ENCODE results near the gene PARP16.

PARP16 gene

GRCh38 chr15:65327651-65328393 lies 41.1 kb upstream of the PARP16 start:
- Histone ChIP-seq H3K4me1 (ENCODE audit: insufficient read depth, low read length) (peaks cover 9% of the 10 kb centered on the region; the same call in 1 of the 2 replicates), H3K9ac (ENCODE audit: low read depth, low read length) (no peak overlapping the region), H3K36me3 (ENCODE audit: insufficient read depth, low read length) (no peaks in the 10 kb centered on the region), H3K9me3 (ENCODE audit: control insufficient read depth, insufficient read depth, low read length) (no peaks in the 10 kb centered on the region)

GRCh38 chr15:65326818-65327217 lies 40.1 kb upstream of the PARP16 start:
- Histone ChIP-seq H3K9ac (ENCODE audit: low read depth, low read length) (no peak overlapping the region), H3K4me1 (ENCODE audit: insufficient read depth, low read length) (peaks cover 9% of the 10 kb centered on the region; the same call in 1 of the 2 replicates), H3K36me3 (ENCODE audit: insufficient read depth, low read length) (no peaks in the 10 kb centered on the region), H3K9me3 (ENCODE audit: control insufficient read depth, insufficient read depth, low read length) (no peaks in the 10 kb centered on the region)

- no peak overlapping the region for H3K9ac ChIP-seq (ENCODE audit: low read depth, low read length)
- peaks cover 9% of the 10 kb centered on the region; the same call in 1 of the 2 replicates for H3K4me1 ChIP-seq (ENCODE audit: insufficient read depth, low read length)
- no peaks in the 10 kb centered on the region for H3K36me3 ChIP-seq (ENCODE audit: insufficient read depth, low read length)
- no peaks in the 10 kb centered on the region for H3K9me3 ChIP-seq (ENCODE audit: control insufficient read depth, insufficient read depth, low read length)
These were observed 39.4 kb upstream of the PARP16 start for GRCh38 chr15:65326117-65326526.

GRCh38 chr15:65323071-65323511 lies 36.4 kb upstream of the PARP16 start:
- Histone ChIP-seq H3K36me3 (ENCODE audit: insufficient read depth, low read length) (no peaks in the 10 kb centered on the region), H3K4me1 (ENCODE audit: insufficient read depth, low read length) (peaks cover 9% of the 10 kb centered on the region; the same call in 1 of the 2 replicates), H3K9ac (ENCODE audit: low read depth, low read length) (no peak overlapping the region), H3K9me3 (ENCODE audit: control insufficient read depth, insufficient read depth, low read length) (no peaks in the 10 kb centered on the region)

GRCh38 chr15:65318870-65319356 lies 32.2 kb upstream of the PARP16 start:
- Histone ChIP-seq H3K9ac (ENCODE audit: low read depth, low read length) (no peak overlapping the region), H3K36me3 (ENCODE audit: insufficient read depth, low read length) (no peaks in the 10 kb centered on the region), H3K9me3 (ENCODE audit: control insufficient read depth, insufficient read depth, low read length) (no peaks in the 10 kb centered on the region), H3K4me1 (ENCODE audit: insufficient read depth, low read length) (no peaks in the 10 kb centered on the region)

GRCh38 chr15:65312400-65312916 lies 25.8 kb upstream of the PARP16 start:
- Histone ChIP-seq H3K9ac (ENCODE audit: low read depth, low read length) (no peak overlapping the region), H3K9me3 (ENCODE audit: control insufficient read depth, insufficient read depth, low read length) (no peaks in the 10 kb centered on the region), H3K4me1 (ENCODE audit: insufficient read depth, low read length) (peaks cover 4% of the 10 kb centered on the region; the same call in 1 of the 2 replicates), H3K36me3 (ENCODE audit: insufficient read depth, low read length) (no peaks in the 10 kb centered on the region)

GRCh38 chr15:65311760-65312159 lies 25.1 kb upstream of the PARP16 start:
- no peaks in the 10 kb centered on the region for H3K9me3 ChIP-seq (ENCODE audit: control insufficient read depth, insufficient read depth, low read length)
- no peak overlapping the region for H3K9ac ChIP-seq (ENCODE audit: low read depth, low read length)
- H3K4me1 ChIP-seq (ENCODE audit: insufficient read depth, low read length), result peaks cover 4% of the 10 kb centered on the region; the same call in 1 of the 2 replicates
- H3K36me3 ChIP-seq (ENCODE audit: insufficient read depth, low read length), result no peaks in the 10 kb centered on the region

- H3K9me3 ChIP-seq (ENCODE audit: control insufficient read depth, insufficient read depth, low read length), result no peaks in the 10 kb centered on the region
- peaks cover 4% of the 10 kb centered on the region; the same call in 1 of the 2 replicates for H3K4me1 ChIP-seq (ENCODE audit: insufficient read depth, low read length)
- no peak overlapping the region for H3K9ac ChIP-seq (ENCODE audit: low read depth, low read length)
- no peaks in the 10 kb centered on the region for H3K36me3 ChIP-seq (ENCODE audit: insufficient read depth, low read length)
These were observed 23.9 kb upstream of the PARP16 start for GRCh38 chr15:65310431-65311137.

GRCh38 chr15:65309882-65310418 lies 23.3 kb upstream of the PARP16 start:
- Histone ChIP-seq H3K9ac (ENCODE audit: low read depth, low read length) (no peak overlapping the region), H3K4me1 (ENCODE audit: insufficient read depth, low read length) (peaks cover 6% of the 10 kb centered on the region; the same call in 1 of the 2 replicates), H3K9me3 (ENCODE audit: control insufficient read depth, insufficient read depth, low read length) (no peaks in the 10 kb centered on the region), H3K36me3 (ENCODE audit: insufficient read depth, low read length) (no peaks in the 10 kb centered on the region)

GRCh38 chr15:65307978-65308377 lies 21.3 kb upstream of the PARP16 start:
- H3K36me3 ChIP-seq (ENCODE audit: insufficient read depth, low read length), result no peaks in the 10 kb centered on the region
- no peak overlapping the region for H3K9ac ChIP-seq (ENCODE audit: low read depth, low read length)
- no peaks in the 10 kb centered on the region for H3K9me3 ChIP-seq (ENCODE audit: control insufficient read depth, insufficient read depth, low read length)
- peaks cover 6% of the 10 kb centered on the region; the same call in 1 of the 2 replicates for H3K4me1 ChIP-seq (ENCODE audit: insufficient read depth, low read length)

GRCh38 chr15:65306551-65306950 lies 19.9 kb upstream of the PARP16 start:
- Histone ChIP-seq H3K9me3 (ENCODE audit: control insufficient read depth, insufficient read depth, low read length) (no peaks in the 10 kb centered on the region), H3K36me3 (ENCODE audit: insufficient read depth, low read length) (no peaks in the 10 kb centered on the region), H3K9ac (ENCODE audit: low read depth, low read length) (no peak overlapping the region), H3K4me1 (ENCODE audit: insufficient read depth, low read length) (peaks cover 3% of the 10 kb centered on the region; the same call in 1 of the 2 replicates)

GRCh38 chr15:65305776-65306175 lies 19.1 kb upstream of the PARP16 start:
- Histone ChIP-seq H3K36me3 (ENCODE audit: insufficient read depth, low read length) (no peaks in the 10 kb centered on the region), H3K9me3 (ENCODE audit: control insufficient read depth, insufficient read depth, low read length) (no peaks in the 10 kb centered on the region), H3K9ac (ENCODE audit: low read depth, low read length) (no peak overlapping the region), H3K4me1 (ENCODE audit: insufficient read depth, low read length) (peaks cover 3% of the 10 kb centered on the region; the same call in 1 of the 2 replicates)

- H3K4me1 ChIP-seq (ENCODE audit: insufficient read depth, low read length), result peaks cover 3% of the 10 kb centered on the region; the same call in 1 of the 2 replicates
- H3K9ac ChIP-seq (ENCODE audit: low read depth, low read length), result peak overlapping the region; percentile 2; the same call in 1 of the 2 replicates
- H3K36me3 ChIP-seq (ENCODE audit: insufficient read depth, low read length), result no peaks in the 10 kb centered on the region
- H3K9me3 ChIP-seq (ENCODE audit: control insufficient read depth, insufficient read depth, low read length), result no peaks in the 10 kb centered on the region
These were observed 18.6 kb upstream of the PARP16 start for GRCh38 chr15:65305150-65305758.

Measured in ES-I3 (cell line).